Subcutaneous adipose tissue (tissue), 4 donors: ENCODE data around the gene SUPT20HL1. TPM values are rescaled to one million over a fixed set of nuclear protein-coding genes. Genes with fewer than 3 reads are reported as not detected.

Source experiments
- total RNA-seq, 4 donors: library from RNA; depleted of rRNA; stranded (reverse); fragments of >200 nt; gene quantifications; one replicate each; pipeline ENCODE4 v1.1.0, GENCODE V29; 2016
- TF ChIP-seq, protein P1 (sequence below): fragments of 450-650 bp; IDR thresholded peaks from one replicate; pipeline ENCODE4 v1.5.1; 2016; ENCODE audit warnings: low read depth, mild to moderate bottlenecking, control low read depth, antibody characterized with exemption, moderate library complexity

Gene SUPT20HL1
- total RNA-seq, 4 donors from 2014 or later = not detected

DNA sequence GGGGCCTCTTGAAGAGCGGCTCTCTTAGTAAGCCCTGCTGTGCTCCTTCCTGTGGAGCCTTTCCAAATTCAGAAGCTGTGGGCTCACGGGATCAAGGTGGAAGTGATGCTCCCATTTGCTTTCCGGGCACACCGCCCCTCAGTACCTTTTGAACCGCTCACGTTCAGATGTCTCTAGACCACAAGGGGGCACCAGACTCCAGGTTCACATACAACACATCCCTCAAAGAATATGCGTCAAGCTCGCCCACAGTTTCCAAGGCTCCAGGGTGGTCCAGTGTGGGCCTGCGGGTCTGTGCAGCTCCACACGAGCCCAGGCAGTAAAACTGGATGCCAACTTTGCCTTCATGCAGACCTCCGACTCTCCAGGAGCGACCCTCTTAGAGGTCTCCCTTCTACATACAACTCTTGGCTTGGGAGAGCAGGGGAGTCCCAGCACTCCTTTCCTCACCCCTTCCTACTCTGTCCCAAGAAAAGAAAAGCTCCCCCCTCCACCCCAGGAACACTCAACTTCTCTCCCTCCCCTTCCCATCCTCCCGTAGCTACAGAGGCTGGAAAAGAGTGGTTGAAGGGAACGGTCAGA lies 11.0 kb downstream of the SUPT20HL1 start:
- TF ChIP-seq, protein P1, sequence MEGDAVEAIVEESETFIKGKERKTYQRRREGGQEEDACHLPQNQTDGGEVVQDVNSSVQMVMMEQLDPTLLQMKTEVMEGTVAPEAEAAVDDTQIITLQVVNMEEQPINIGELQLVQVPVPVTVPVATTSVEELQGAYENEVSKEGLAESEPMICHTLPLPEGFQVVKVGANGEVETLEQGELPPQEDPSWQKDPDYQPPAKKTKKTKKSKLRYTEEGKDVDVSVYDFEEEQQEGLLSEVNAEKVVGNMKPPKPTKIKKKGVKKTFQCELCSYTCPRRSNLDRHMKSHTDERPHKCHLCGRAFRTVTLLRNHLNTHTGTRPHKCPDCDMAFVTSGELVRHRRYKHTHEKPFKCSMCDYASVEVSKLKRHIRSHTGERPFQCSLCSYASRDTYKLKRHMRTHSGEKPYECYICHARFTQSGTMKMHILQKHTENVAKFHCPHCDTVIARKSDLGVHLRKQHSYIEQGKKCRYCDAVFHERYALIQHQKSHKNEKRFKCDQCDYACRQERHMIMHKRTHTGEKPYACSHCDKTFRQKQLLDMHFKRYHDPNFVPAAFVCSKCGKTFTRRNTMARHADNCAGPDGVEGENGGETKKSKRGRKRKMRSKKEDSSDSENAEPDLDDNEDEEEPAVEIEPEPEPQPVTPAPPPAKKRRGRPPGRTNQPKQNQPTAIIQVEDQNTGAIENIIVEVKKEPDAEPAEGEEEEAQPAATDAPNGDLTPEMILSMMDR = no peak

DNA sequence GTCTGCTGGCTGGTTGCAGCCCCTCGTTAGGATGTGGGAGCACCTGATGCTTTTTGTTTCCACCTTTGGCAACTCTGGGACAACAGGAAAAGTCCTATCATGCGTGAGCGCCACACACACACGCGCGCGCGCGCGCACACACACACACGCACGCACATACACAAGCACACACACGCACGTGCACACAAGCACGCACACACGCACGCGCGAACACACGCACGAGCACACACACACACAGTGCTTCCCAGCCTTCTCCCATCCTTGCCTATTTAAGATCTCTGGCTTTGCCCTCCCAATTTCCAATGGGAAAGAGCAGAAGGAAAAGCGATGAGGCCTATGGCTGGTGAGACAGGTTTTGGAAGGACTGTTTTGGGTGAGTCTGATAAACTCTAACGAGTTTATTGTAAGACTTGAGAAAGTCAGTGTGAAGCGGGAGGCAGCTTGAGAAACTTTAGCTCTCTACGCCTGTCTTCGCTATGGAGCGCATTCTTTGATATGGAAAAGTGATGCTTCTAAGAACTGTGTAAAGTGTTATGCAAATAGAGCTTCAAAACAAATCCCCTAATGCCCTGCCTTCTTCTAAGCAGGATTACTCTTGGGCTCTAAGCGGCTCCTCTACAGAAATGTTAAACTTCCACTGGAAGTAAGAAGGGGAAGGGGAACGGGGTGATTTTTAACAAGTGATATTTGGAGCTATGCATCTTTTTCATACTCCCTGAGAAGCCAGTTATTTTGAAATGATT lies 11.8 kb downstream of the SUPT20HL1 start:
- TF ChIP-seq, protein P1 = no peak

DNA sequence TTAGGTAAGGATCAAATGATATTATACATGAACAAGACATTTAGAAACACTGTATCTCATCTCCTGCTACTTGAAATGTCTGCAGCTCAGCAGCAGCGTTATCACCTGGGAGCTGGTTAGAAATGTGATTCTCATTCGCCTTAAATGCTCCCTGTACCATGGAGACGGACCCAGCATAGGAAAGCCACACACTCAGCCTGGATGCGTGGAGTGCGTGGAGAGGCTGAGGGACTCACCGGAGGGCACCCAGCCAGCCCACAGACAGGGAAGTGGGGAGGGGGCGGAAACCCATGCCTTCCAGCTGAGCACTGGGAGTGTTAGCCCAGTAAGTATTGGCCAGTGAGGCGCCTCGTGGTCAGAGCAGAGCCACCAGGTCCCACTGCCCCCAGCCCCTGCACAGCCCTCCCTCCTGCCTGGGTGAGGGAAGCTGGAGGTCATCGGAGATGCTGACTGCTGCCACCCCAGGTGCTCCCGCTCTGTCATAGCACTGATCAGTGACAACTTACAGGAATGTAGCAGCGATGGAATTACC lies 15.2 kb downstream of the SUPT20HL1 start:
- TF ChIP-seq, protein P1 = no peak

DNA sequence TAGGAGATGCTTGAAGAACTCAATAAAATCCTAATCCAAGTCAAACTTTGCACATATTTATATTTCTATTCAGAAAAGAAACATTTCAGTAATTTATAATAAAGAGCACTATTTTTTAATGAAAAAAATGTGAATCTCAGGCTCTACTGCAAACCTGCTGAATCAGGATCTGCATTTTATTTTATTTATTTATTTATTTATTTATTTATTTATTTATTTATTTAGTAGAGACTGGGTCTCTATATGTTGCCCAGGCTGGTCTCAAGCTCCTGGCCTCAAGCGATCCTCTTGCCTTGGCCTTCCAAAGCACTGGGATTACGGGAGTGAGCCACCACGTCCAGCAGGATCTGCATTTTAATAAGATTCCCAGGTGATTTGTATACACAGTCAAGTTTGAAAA lies 16.0 kb downstream of the SUPT20HL1 start:
- TF ChIP-seq, protein P1 = no peak

DNA sequence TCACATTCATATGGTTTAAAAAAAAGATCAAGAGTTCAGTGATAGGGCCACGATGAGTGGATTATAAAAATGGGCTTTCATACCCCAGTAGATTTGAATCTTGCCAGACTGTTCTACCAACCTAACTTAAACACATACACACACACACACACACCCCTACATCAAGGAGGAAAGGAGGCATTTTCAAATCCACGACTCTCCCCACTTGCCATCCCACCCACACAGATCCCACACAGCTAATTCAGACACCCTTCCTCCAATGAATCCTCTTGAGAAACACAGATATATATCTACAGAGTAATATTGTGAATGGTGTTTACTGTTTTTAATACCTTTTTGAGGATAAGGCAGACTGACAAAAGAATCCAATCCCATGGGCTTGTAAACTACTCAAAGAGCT lies 16.8 kb downstream of the SUPT20HL1 start:
- TF ChIP-seq, protein P1 = no peak

DNA sequence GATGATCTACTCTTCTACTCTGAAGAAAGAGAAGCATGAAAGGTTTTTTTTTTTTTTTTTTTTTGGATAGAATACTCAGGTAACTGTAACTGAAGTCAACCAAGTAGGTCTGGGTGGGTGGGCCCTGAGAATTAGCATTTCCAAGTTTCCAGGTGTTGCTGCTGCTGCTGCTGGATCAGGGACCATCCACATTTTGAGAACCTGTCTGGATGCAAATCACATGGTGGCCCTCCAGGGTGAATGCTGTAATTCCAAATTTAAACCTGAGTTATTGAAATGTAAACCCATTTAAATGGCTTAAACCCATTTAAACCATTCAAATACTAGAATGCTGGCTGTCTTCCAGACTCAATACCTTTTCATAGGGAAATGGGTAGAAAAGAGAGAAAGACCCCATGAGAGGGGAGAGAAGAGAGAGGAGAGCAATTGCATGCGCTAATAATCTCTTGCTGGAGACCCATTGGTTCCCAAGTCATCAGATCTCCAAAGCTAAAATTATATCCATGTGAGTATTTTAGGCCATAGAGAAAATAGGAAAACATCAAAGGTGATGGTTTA lies 17.6 kb downstream of the SUPT20HL1 start:
- TF ChIP-seq, protein P1 = no peak

DNA sequence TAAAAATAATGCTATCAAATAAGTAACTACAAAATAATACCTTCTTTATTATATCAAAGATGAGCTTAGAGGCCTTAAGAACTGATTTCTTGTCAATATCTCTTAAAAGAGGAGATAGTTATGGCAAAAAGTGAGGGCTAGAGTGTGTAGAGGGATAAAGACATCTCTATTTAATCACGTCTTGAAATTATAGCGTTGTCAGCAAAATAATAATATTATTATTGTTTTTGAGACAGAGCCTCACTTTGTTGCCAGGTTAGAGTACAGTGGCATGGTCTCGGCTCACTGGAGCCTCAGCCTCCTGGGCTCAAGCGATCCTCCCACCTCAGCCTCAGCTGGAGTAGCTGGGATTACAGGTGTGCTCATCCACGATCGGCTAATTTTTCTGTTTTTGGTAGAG lies 18.3 kb downstream of the SUPT20HL1 start:
- TF ChIP-seq, protein P1 = no peak
